GM21576 (cell line): Measurements from ENCODE around the gene EIPR1.
A peak's percentile ranks its signal among the peaks of the same experiment; 100 is the strongest.

Source experiments
- ATAC-seq: cut with Tn5 transposase; IDR thresholded peaks from one replicate; pipeline ENCODE4 v1.9.1; 2021; ENCODE audit warnings: mild to moderate bottlenecking, moderate library complexity; ENCODE audit not compliant: unreplicated experiment

EIPR1 gene

GRCh38 chr2:3377612-3378432, at the start of gene EIPR1:
Gene EIPR1 (minus strand): TSS chr2:3377818. CDS start chr2:3377689, 129 bp downstream.
- ATAC-seq = peak; percentile 80

- ATAC-seq = no peak
Measured at GRCh38 chr2:3427272-3427671, 49.7 kb upstream of the EIPR1 start.

- no peak for ATAC-seq
Measured at GRCh38 chr2:3426615-3427014, 49.0 kb upstream of the EIPR1 start.

- ATAC-seq = no peak
Measured at GRCh38 chr2:3424171-3424795, 46.7 kb upstream of the EIPR1 start.

GRCh38 chr2:3423492-3424170, 46.0 kb upstream of the EIPR1 start:
- ATAC-seq = no peak

GRCh38 chr2:3422161-3422779, 44.7 kb upstream of the EIPR1 start:
- ATAC-seq = peak; percentile 42

GRCh38 chr2:3421580-3421979, 44.0 kb upstream of the EIPR1 start:
- no peak for ATAC-seq

GRCh38 chr2:3420769-3421397, 43.3 kb upstream of the EIPR1 start:
- no peak for ATAC-seq

- no peak for ATAC-seq
Measured at GRCh38 chr2:3420076-3420768, 42.6 kb upstream of the EIPR1 start.

- ATAC-seq = no peak
Measured at GRCh38 chr2:3418766-3419404, 41.3 kb upstream of the EIPR1 start.

GRCh38 chr2:3414133-3414860, 36.7 kb upstream of the EIPR1 start:
- ATAC-seq = no peak

- no peak for ATAC-seq
Measured at GRCh38 chr2:3413697-3414096, 36.1 kb upstream of the EIPR1 start.

GRCh38 chr2:3411103-3411502, 33.5 kb upstream of the EIPR1 start:
- no peak for ATAC-seq

GRCh38 chr2:3409627-3410170, 32.1 kb upstream of the EIPR1 start:
- ATAC-seq = no peak

GRCh38 chr2:3408781-3409180, 31.2 kb upstream of the EIPR1 start:
- no peak for ATAC-seq

GRCh38 chr2:3406501-3406900, 28.9 kb upstream of the EIPR1 start:
- no peak for ATAC-seq

GRCh38 chr2:3405876-3406275, 28.3 kb upstream of the EIPR1 start:
- no peak for ATAC-seq

- no peak for ATAC-seq
Measured at GRCh38 chr2:3405307-3405706, 27.7 kb upstream of the EIPR1 start.

GRCh38 chr2:3404349-3404894, 26.8 kb upstream of the EIPR1 start:
- no peak for ATAC-seq
